ENCODE results near the gene TXNDC11. TPM values are rescaled to one million over a fixed set of nuclear protein-coding genes. Genes with fewer than 3 reads are reported as not detected.

Gene TXNDC11
- total RNA-seq, 8 experiments from 2014 or later = 10.6 to 30.5 (median 20.3) TPM

- WGBS, 10 experiments = 80 to 100% (median 89%) methylated on average over 1 to 12 of the region's 12 CpGs
- no peak for ATAC-seq (replicated peaks in 6 of 8)
- in situ Hi-C loops (cut with MboI; ENCODE audit: low pct_unique_long_range_greater_than_20kb in 2 of 9, low sequenced_read_pairs in 9 of 9, unreplicated experiment in 9 of 9) = no loop called here
- H3K27ac ChIP-seq = no peak overlapping the region
- no peaks in the 10 kb centered on the region for H3K4me1 ChIP-seq (replicated peaks in 1 of 2)
- H3K4me3 ChIP-seq = no peak overlapping the region
These were observed 62.4 kb downstream of the TXNDC11 start for GRCh38 chr16:11679941-11680911.

- no peaks in the 10 kb centered on the region for H3K4me1 ChIP-seq (replicated peaks in 1 of 2)
- in situ Hi-C loops (cut with MboI; ENCODE audit: low pct_unique_long_range_greater_than_20kb in 2 of 9, low sequenced_read_pairs in 9 of 9, unreplicated experiment in 9 of 9) = no loop called here
- WGBS, 10 experiments = 93 to 94% methylated on average over 3 to 5 of the region's 13 CpGs; no CpG with 5 or more reads in 8 of the 10 experiments
- no peak overlapping the region for H3K27ac ChIP-seq
- no peak for ATAC-seq (replicated peaks in 6 of 8)
- no peak overlapping the region for H3K4me3 ChIP-seq
These were observed 63.4 kb downstream of the TXNDC11 start for GRCh38 chr16:11679250-11679649.

GRCh38 chr16:11677959-11678881, 64.4 kb downstream of the TXNDC11 start:
- H3K27ac ChIP-seq = no peak overlapping the region
- H3K4me3 ChIP-seq = no peak overlapping the region
- in situ Hi-C loops (cut with MboI; ENCODE audit: low pct_unique_long_range_greater_than_20kb in 2 of 9, low sequenced_read_pairs in 9 of 9, unreplicated experiment in 9 of 9) = no loop called here
- no peak for ATAC-seq (replicated peaks in 6 of 8)
- H3K4me1 ChIP-seq (replicated peaks in 1 of 2) = peaks cover 0 to 6% of the 10 kb centered on the region in 2 donors
- WGBS, 10 experiments = 72 to 100% (median 94%) methylated on average over 2 to 14 of the region's 18 CpGs; no CpG with 5 or more reads in 2 of the 10 experiments

GRCh38 chr16:11677451-11677951, 65.2 kb downstream of the TXNDC11 start:
- peak in 3 of 8 experiments; percentile 15 to 63 (median 54) for ATAC-seq (replicated peaks in 6 of 8)
- 0 to 84% (median 50%) methylated on average over 1 to 5 of the region's 9 CpGs; no CpG with 5 or more reads in 5 of the 10 experiments for WGBS, 10 experiments
- no peak overlapping the region for H3K4me3 ChIP-seq
- peaks cover 0 to 6% of the 10 kb centered on the region in 2 donors for H3K4me1 ChIP-seq (replicated peaks in 1 of 2)
- in situ Hi-C loops (cut with MboI; ENCODE audit: low pct_unique_long_range_greater_than_20kb in 2 of 9, low sequenced_read_pairs in 9 of 9, unreplicated experiment in 9 of 9) = no loop called here
- no peak overlapping the region for H3K27ac ChIP-seq

- H3K4me1 ChIP-seq (replicated peaks in 1 of 2) = peaks cover 0 to 6% of the 10 kb centered on the region in 2 donors
- no peak for ATAC-seq (replicated peaks in 6 of 8)
- no peak overlapping the region for H3K4me3 ChIP-seq
- H3K27ac ChIP-seq = no peak overlapping the region
- 85 to 100% (median 91%) methylated on average over 1 to 7 of the region's 14 CpGs; no CpG with 5 or more reads in 4 of the 10 experiments for WGBS, 10 experiments
- in situ Hi-C loops (cut with MboI; ENCODE audit: low pct_unique_long_range_greater_than_20kb in 2 of 9, low sequenced_read_pairs in 9 of 9, unreplicated experiment in 9 of 9) = no loop called here
These were observed 65.9 kb downstream of the TXNDC11 start for GRCh38 chr16:11676799-11677198.

- 70 to 90% (median 80%) methylated on average over 2 to 8 of the region's 42 CpGs; no CpG with 5 or more reads in 3 of the 10 experiments for WGBS, 10 experiments
- H3K4me3 ChIP-seq = no peak overlapping the region
- ATAC-seq (replicated peaks in 6 of 8) = peak in 2 of 8 experiments; percentile 5 to 6
- in situ Hi-C loops (cut with MboI; ENCODE audit: low pct_unique_long_range_greater_than_20kb in 2 of 9, low sequenced_read_pairs in 9 of 9, unreplicated experiment in 9 of 9) = no loop called here
- H3K4me1 ChIP-seq (replicated peaks in 1 of 2) = peaks cover under 1 to 7% of the 10 kb centered on the region in 2 donors
- no peak overlapping the region for H3K27ac ChIP-seq
These were observed 66.8 kb downstream of the TXNDC11 start for GRCh38 chr16:11675561-11676511.

GRCh38 chr16:11674818-11675560, 67.7 kb downstream of the TXNDC11 start:
- no peak overlapping the region for H3K27ac ChIP-seq
- H3K4me3 ChIP-seq = no peak overlapping the region
- 33 to 100% (median 77%) methylated on average over 1 to 10 of the region's 15 CpGs; no CpG with 5 or more reads in 2 of the 10 experiments for WGBS, 10 experiments
- ATAC-seq (replicated peaks in 6 of 8) = peak in 4 of 8 experiments; percentile 13 to 67 (median 20)
- in situ Hi-C loops (cut with MboI; ENCODE audit: low pct_unique_long_range_greater_than_20kb in 2 of 9, low sequenced_read_pairs in 9 of 9, unreplicated experiment in 9 of 9) = no loop called here
- H3K4me1 ChIP-seq (replicated peaks in 1 of 2) = peaks cover 9 to 16% of the 10 kb centered on the region in 2 donors

GRCh38 chr16:11674001-11674817, 68.4 kb downstream of the TXNDC11 start:
- ATAC-seq (replicated peaks in 6 of 8) = peak in 2 of 8 experiments; percentile 5 to 9
- Histone ChIP-seq H3K4me3 (no peak overlapping the region), H3K27ac (no peak overlapping the region), H3K4me1 (replicated peaks in 1 of 2) (peaks cover 16 to 22% of the 10 kb centered on the region in 2 donors)
- 20 to 100% (median 80%) methylated on average over 1 to 3 of the region's 25 CpGs; no CpG with 5 or more reads in 5 of the 10 experiments for whole genome bisulfite sequencing, 10 experiments
- in situ Hi-C loops (cut with MboI; ENCODE audit: low pct_unique_long_range_greater_than_20kb in 2 of 9, low sequenced_read_pairs in 9 of 9, unreplicated experiment in 9 of 9) = no loop called here

GRCh38 chr16:11673091-11674000, 69.3 kb downstream of the TXNDC11 start:
- no peak overlapping the region for H3K27ac ChIP-seq
- peaks cover 16 to 22% of the 10 kb centered on the region in 2 donors for H3K4me1 ChIP-seq (replicated peaks in 1 of 2)
- H3K4me3 ChIP-seq = no peak overlapping the region
- in situ Hi-C loops (cut with MboI; ENCODE audit: low pct_unique_long_range_greater_than_20kb in 2 of 9, low sequenced_read_pairs in 9 of 9, unreplicated experiment in 9 of 9) = no loop called here
- ATAC-seq (replicated peaks in 6 of 8) = peak in 2 of 8 experiments; percentile 6 to 37
- WGBS, 10 experiments = 53 to 100% (median 96%) methylated on average over 2 to 11 of the region's 25 CpGs; no CpG with 5 or more reads in 6 of the 10 experiments
